ENCODE data around the gene LIMS2.

LIMS2 gene

DNA sequence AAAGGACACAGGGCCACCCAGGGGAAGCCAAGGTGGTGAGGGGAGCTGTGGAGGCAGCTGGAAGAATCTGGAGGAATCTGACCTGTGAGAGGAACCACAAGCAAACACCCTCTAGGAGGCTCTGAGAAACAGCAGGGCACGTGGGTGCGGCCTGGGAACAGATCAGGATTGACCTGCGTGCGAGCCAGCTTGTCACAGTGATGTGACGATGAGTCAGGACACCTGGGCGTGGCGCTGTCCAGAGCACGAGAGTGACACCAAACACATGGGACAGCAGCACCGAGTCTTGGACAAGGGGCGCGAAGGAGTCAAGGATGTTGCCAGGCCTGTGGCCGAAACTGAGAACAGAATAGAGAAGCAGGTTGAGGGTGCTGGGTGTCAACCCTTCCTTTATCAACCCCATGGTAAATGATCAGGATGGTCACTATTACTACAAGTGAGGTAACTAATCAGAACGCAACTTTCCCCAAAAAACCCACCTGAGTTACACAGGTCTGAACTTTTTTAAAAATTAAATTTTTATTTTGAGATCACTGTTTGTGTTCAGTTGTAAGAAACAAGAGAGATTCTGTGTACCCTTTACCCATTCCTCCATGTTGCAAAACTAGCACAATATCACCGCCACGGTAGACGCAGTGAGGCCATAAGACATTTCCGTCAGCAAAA lies 25.3 kb upstream of the LIMS2 start:
- no peak for DNase-seq

DNA sequence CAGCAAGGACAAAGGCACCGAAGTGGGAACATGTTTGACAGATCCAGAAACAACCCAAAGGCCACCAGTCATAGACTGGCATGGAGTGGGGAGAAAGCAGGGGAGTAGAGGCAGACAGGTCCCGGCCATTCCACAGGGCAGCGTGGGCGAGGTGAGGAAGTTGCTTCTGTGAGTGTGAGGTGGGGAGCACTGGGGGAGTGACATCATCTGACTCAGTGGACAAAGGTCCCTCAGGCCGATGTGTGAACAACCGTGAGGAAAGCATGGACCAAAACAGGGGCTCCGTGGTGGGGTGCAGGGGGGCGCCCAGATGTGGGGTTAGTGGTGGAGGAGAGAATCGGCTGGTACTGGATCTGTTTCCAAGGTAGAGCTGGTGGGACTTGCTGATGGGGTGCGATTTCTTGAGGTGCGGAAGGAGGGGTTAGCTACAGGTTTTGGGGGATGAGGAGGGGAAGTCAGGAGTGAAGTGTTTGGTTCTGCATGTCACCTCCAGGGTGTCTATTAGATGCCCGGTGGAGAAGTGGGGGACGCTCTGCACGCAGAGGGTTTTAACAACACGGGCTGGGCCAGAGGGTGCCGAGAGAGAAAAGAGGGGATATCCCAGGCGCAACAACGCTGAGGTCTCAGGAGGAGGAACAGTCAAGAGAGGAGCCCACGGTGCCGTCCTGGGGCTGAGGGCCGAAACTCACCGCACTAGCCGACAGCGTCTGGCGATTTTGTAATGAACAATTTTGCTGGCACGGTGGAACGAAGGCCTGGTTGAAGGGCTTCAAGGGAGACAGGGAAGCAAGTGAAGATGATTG lies 23.4 kb upstream of the LIMS2 start:
- DNase-seq, result no peak

DNA sequence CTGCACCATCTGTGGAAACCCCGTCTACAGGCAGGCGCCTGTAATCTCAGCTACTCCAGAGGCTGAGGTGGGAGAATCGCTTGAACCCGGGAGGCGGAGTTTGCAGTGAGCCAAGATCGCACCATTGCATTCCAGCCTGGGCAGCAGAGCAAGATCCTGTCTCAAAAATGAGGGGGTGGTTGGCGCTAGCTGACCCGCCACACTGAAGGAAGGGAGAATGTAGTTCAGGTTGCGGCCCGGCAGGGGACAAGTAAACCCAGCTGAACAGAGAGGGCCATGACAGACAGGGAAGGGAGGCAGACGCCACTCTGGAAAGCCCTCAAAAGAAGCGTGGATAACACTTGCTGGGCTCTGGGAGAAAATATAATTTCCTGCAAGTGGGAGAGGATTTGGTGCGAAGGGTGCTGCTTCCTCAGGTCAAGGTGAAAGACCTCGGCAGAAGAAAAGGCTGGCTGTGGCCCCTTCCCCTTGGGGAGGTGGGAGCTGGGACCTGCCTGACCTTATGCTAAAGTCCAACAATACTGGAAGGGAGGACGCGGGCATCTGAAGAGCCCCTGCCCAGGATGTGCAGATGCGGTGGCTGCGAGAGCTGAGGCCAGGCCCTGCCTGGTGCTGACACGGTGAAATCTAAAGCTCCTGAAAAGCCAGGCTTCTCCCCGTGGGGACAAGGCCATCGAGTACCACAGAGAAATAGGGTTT lies 22.3 kb upstream of the LIMS2 start:
- no peak for DNase-seq

DNA sequence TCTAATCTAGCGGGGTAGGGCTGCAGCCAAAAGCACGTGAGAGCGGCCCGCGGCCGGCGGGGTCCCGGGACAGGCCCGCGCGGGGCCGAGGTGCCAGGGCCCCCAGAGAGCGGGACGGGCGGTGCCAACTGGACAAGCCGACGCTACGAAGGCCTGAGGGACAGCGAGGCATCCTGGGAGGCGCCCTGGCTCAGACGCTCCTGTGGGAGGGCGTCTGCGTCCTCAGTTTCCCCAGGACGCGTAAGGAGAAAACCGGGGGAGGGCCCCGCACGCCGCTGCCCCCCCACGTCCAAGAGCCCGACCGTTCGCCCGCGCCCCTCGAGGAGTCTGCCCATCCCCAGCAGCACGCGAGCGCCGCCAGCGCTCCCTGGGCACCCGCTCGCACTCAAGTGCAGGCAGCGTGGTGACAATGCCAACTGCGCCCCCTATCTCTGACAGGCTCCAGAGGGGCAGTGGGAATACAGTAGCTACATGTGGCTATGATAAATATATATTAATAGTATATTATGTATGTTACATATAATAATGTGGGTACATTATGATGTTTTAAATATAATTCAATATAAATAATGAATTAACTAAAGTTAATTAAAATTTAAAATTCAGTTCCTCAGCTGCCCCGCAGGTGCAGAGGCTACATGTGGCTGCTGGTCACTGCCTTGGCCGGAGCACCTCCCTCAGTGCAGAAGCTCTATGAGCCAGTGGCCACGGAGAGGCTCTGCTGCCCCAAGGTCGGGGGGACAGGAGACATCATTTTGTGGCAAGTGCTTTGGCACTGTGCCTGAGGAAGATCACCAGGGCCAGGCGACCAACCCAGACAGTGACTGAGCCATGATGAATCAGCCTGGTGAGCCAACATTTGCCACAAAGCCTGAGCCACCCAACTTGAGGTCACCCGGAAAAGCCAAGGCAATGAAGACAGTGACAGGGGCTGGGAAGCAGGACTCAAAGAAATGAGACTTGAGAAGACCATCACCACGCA lies 20.5 kb upstream of the LIMS2 start:
- DNase-seq, result no peak

DNA sequence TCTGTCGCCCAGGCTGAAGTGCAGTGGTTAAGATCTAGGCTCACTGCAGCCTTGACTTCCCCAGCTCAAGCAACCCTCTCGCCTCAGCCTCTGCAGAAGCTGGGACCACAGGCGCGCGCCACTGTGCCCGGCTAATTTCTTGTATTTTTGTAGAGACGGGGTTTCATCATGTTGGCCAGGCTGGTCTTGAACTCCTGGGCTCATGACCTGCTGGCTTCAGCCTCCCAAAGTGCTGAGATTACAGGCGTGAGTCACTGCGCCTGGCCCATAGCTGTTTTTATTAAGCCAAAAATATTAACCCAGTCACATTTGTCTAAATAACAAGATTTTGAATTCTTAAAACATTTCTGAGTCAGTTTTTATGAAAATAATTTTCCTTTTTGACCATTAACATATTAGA lies 19.7 kb upstream of the LIMS2 start:
- no peak for DNase-seq

DNA sequence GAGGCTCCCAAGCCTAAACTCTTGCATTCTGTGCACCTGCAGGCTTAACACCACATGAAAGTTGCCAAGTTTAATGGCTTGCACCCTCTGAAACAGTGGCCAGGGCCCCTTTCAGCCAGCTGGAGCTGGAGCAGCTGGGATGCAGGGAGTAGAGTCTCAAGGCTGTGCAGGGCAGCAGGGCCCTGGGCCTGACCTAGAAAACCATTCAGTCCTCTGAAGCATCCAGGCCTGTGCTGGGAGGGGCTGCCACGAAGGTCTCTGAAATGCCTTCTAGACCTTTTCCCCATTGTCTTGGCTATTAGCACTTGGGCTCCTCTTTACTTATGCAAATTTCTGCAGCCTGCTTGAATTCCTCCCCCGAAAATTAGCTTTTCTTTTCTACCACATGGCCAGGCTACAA lies 15.4 kb upstream of the LIMS2 start:
- DNase-seq, result no peak

DNA sequence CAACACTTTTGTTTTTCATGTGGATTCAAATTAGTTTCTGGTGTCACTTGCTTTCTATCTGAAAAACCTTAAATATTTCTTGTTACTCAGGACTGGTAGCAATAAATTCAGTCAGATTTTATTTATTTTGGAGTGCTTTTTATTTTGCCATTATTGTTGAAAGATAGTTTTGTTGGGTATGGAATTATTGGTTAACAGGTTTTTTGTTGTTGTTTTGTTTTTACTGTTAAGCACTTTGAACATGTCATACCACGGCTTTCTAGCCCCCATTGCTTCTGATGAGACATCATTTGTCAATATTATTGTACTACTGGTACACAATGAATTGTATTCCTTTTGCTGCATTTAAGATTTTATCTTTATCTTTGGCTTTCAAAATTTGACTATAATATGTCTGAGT lies 13.1 kb upstream of the LIMS2 start:
- DNase-seq, result no peak

DNA sequence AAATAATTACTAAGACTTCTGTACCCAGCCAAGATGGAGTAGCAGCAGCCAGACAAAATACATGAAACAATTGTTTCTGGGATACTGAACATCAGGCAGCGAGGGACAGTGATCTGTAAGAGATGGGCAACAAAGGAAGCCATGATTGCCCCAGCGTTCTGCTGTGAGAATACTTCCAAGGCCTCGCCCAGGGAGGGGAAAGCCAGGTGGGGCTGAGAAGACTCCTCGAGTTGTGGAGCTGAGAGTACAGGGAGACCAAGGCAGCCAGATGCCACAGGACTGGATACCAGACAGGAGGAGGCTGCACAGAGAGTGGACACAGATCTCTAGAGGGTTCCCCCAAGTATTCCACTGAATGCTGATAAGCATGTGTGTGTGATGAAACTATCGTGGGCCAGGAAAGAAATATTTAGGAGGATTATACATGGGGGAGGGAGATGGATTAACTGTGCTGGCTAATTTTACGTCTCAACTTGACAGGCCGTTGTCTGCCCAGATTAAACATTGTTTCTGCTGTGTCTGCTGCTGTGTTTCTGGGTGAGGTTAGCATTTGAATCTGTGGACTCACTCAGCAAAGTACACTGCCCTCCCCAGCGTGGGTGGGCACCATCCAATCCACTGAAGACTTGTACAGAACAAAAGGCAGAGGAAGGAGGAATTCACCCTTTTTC lies 10.2 kb upstream of the LIMS2 start:
- DNase-seq, result no peak

DNA sequence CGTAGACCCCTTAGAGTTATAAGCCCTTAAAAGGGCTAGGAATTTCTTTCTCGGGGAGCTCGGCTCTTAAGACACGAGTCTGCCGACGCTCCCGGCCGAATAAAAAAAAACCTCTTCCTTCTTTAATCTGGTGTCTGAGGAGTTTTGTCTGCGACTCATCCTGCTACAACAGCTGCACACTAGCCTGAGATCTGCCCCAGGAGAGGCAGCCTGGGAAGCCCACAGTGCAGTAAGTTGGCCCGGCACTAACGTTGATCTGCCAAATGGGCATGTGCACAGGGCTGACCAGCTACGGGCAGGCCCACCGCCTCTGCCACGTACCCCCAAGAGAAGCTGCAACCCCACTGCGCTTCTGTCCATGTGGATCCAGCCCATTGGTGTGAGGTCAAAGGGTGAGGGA lies 8.4 kb upstream of the LIMS2 start:
- DNase-seq, result no peak

DNA sequence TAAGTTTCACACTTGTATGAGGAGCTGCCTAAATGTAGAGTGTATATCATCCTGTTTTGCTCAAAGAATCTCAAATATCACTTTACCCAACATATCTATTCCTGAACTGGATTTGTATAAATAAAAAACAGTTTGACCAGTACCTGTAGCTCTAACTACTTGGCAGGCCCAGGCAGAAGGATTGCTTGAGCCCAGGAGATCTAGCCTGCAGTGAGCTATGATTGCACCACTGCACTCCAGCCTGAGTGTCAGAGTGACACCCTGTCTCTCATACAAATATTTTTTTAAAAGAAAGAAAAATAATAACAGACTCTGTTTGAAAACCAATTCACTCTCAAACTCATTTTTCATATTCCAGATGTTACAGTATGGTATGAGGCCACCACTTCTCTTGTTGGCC lies 7.7 kb upstream of the LIMS2 start:
- no peak for DNase-seq

DNA sequence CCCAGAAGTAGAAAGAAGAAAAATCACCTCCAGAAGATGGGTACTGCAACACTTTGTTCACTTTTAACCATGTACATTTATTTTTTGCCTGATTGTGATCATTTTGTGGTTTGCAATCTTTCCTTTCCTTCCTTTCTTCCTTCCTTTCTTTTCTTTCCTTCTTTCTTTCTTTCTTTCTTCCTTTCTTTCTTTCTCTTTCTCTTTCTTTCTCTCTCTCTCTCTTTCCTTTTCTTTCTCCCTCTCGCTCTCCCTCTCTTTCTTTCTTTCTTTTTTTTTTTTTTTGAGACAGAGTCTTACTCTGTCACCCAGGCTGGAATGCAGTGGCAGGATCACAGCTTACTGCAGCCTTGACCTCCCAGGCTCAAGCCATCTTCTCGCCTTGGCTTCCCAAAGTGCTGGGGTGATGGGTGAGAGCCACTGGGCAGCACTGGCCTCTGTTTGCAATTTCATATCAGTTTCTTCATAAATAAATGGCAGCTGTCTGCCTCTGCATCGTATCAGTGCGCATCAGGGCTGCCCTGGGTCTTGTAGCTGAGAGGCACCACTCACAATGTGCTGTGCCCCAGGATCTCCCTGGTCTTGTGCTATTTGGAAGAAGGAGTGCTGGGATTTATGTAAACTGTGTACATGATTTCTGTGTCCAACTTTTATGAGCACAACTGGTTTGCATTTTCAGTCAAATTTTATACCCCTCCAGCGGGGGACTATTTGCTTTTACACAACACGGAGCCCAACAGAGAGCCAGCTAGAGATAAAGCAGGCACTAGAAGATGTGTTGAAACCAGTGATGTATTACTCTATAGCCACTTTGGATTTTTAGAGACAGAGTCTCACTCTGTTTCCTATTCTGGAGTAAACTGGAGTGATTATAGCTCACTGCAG lies 6.9 kb upstream of the LIMS2 start:
- DNase-seq, result no peak

DNA sequence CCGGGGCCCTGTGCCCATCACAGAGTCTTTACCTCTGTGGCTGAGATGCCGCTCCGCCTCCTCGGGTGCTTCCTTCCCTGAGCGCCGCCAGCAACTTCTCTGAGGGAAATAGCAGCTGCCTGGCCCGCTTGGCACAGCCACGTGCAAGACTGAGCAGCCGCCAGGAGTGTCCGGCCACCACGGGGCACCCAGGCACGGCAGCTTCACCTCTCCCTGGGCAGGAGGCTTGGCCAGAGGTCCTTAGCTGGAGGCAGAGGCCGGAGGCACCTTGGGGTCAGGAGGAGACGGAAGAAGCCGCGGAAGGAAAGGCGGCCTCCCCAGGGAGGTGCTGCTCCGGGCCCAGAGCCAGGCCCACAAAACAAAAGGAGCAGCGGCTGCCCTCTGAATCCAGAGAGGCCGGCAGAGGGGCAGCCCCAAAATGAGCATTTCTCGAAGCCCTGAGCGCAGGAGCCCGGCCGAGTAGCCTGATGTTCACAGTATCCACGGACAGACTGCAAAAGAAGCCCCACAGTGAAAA lies 6.0 kb upstream of the LIMS2 start:
- DNase-seq, result no peak

DNA sequence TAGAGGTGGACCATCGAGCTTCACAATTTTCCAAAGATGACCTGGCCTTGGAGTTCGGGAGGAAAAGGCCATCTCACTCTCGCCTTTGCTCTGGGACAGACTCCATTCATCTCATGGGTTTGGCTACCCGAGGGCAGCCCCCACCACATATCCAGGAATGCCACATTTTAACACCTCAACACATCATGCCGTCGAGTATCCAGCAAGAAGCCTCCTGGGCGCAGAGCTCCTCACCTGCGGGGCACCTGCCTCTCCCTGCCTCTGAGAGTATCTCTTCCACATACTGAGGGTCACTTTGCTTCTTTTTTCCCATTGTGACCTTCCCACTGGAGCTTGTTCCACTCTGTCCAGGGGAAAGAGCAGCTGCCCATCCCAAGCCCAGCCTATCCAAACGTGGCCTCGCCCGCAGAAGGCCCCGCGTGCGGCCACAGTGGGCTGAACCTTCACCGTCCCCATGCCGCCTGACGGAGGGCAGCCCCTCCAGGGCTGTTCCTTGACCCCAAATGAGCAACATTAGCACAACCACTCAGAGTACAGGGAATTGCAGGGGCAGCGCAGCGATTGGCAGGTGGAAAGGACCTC lies 5.5 kb upstream of the LIMS2 start:
- no peak for DNase-seq

DNA sequence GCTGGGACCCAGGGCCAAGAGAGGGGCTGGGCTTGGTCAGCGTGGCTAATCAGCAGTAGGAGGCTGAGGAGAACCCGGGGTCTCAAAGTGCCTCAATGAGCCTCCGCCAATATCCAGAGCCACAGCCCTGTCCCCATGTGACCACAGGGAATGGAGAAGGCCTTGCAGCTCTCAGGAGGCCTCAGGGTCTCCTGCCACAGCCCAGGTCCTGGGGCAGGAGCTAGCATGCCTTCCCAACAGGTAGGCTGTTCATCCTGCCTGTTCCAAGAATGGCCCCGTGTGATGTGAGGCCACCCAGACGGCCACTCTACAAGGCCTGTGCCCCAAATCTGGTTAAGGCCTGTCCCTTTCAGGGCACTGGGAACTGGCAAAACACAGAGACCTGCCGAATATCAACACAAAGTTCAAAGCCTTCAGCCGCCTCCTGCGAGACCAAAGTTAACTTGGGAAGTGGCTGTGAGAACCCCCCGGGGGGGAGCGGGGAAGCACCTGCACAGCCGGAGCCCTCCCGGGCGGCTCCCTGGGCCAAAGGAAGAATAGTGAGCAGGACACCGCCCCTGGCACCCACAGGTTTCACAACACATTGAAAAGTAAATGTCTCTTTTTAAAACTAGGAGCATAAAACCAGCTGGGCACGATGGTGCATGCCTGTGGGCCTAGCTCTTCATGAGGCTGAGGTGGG lies 4.5 kb upstream of the LIMS2 start:
- no peak for DNase-seq

DNA sequence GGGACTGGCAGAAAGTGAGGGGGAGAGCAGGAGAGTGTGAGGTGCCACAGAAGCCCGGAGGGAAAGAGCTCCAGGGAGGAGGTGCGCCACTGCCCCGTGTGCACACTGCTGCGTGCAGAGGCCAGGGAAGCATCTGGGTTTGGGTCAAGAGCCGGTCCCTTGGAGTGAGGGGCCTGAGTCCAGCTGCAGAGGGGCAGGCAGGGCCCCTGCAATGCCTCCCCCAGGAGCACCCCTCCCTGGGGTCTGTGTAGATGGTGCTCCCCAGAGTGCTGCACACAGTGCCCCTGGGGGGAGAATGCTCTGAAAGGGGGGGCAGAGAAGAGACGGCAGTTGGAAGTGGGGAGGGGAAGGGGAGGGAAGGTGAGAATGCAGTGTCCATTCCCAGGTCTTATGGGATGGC lies 3.7 kb upstream of the LIMS2 start:
- DNase-seq, result no peak

DNA sequence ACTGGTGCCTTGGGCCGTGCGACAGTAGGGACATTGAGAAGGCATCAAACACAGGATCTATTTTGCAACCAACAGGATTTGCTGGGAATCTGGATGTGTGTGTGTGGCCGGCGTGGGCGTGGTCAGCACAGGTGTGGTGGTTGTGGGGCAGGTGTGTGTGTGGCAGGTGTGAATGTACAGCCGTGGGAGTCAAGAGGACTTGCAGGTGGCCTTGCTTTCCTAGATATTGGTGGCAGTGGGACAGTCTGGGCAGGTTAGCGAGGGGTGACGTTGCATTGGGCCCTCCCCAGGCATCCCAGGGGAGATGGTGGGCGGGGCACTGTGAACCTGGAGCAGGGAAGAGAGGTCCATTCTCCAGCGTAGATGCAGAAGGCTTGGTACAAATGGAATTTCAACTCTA lies 3.2 kb upstream of the LIMS2 start:
- DNase-seq, result no peak

DNA sequence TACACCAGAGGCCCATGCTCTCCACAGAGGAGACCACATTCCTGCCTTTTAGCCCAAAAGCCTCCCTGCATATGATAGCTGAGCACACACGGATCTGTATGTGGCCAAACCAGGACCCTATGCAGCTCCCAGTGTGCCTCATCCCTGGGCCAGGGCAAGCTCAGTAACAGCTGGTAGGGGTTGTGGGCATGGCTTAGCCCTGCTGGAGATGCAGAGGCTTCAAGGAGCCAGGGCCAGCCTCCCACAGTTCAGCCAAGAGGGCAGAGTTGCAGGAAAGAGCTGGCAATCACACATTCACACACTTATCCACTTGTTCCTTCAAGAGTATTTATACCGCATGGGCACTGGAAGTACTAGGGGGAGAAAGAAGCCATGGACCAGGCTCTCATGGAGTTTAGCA lies 1.6 kb upstream of the LIMS2 start:
- DNase-seq, result no peak

DNA sequence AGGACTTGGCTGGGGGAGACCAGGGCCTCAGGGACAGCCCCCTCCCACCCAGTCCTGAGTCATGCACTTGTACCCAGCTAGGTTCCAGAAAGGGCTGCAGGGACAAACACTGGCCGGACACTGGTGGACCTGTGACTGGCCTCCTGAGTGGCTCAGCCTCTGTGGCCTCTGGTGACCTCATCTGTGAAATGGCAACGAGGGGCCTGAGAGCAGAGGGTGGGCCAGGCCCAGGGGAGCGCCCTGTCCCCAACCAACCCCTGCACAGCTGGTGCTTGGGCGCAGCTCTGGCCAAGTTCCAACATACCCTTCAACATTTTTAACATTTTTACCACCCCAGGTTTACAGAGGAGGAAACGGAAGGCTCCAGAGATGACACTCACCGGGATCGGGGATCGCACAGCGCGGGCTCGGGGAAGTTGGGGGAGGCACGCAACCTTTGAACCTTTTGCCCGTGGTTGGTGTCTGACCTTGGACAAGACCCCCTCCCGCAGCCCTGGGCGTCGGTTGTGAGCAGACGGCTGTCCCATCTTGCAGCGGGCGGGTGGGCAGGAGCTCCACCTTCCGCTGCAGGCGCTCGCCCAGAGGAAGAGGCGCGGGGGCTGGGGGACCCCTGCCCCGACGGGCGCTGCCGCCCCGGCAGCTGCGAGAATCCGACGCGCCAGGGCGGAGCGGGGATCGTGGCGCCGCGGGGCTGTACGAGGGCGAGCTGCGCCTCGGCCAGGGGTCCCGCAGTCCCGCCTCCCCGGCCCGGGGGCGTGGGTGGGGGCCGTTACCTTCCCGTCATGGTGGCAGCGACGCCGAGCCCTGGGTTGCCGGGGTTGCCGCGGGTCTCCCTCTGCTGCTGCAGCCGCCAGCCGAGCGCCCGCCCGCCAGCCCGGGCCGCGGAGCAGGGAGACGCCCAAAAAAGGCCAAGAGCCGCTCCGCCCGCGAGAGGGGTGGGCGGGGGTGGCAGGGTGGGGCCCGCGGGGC lies 805 bp downstream of the LIMS2 start:
- DNase-seq, result no peak
